Pancreas (tissue), 10 donors: ENCODE measurements around the gene PCED1B. TPM values are rescaled to one million over a fixed set of nuclear protein-coding genes. Genes with fewer than 3 reads are reported as not detected.
A peak's percentile ranks its signal among the peaks of the same experiment; 100 is the strongest.

Experiments used
- ATAC-seq, 4 donors: fragments of 200-7000 bp; cut with Tn5 transposase; one replicate each; pipeline versions ENCODE4 v1.8.0 to v1.9.1; 2020; ENCODE audit warnings: mild to moderate bottlenecking in 4 of 4, moderate library complexity in 4 of 4
- DNase-seq, 6 donors: peaks; one replicate each; pipeline ENCODE4 v3.0.0-alpha.2; 2020
- FAIRE-seq: peaks from 2 replicates; lab custom pipeline; 2012; peaks lifted over from hg19 to GRCh38; lab: Jason Lieb, UNC
- H3K27ac ChIP-seq, 4 donors: fragments of 200-600 bp; sonication (generic); 1 replicate in 3 of 4; 2 replicates in 1 of 4; pipeline versions ENCODE4 v1.5.0 to v1.8.0; 2020
- H3K27me3 ChIP-seq, 4 donors: fragments of 200-600 bp; one replicate each; pipeline ENCODE4 v1.8.0; 2021
- H3K36me3 ChIP-seq, 3 donors: fragments of 200-600 bp; sonication (generic) in 1 of 3; one replicate each; pipeline versions ENCODE4 v1.5.0 to v1.8.0; 2020 to 2021
- H3K4me1 ChIP-seq, 3 donors: fragments of 200-600 bp; one replicate each; pipeline ENCODE4 v1.8.0; 2021
- H3K4me3 ChIP-seq, 4 donors: fragments of 200-600 bp; sonication (generic) in 2 of 4; one replicate each; pipeline versions ENCODE4 v1.5.0 to v1.8.0; 2020 to 2021
- H3K9me3 ChIP-seq, 4 donors: fragments of 200-600 bp; one replicate each; pipeline ENCODE4 v1.8.0; 2021
- CTCF ChIP-seq, 4 donors: fragments of 200-600 bp; sonication (generic) in 3 of 4; IDR thresholded peaks; one replicate each; pipeline versions ENCODE4 v1.5.0 to v1.8.0; 2021; ENCODE audit warnings: antibody characterized with exemption in 4 of 4
- WGBS, 2 donors: extraction: QIAGEN DNeasy Blood & Tissue Kit; methylation state at CpG; one replicate each; pipeline ENCODE4 v1.1.7; 2013; 5-methylcytosine and 5-hydroxymethylcytosine counted together
- intact Hi-C, 3 donors: fragments of 100-400 bp; cut with DNase I; formaldehyde crosslinking; loops; one replicate each; pipeline versions ENCODE4 v1.11.1 to v1.14.2; 2022
- polyA plus RNA-seq, 2 donors: library from polyadenylated mRNA; stranded (reverse); fragments of 200-250 nt; gene quantifications; one replicate each; pipeline ENCODE4 v1.2.3, GENCODE V29; 2013
- total RNA-seq, 6 donors: library from RNA; stranded (reverse); fragmentation: NEBNext Ultra II Directional in 4 of 6; extraction: Animal tissue kit (Norgen Biotek cat#: 25700) in 4 of 6; gene quantifications; one replicate each; pipeline versions ENCODE4 v1.2.1 to v1.2.4, GENCODE V29; 2021 to 2023
- donor health status: healthy with polysubstance abuse.
- donor health status: DM: no; HTN: no; CAD: no; lungs with moderate emphysema.
- donor health status: DM: no; HTN: no; CAD: no.
- donor health status: control.
- donor health status: control.
- donor health status: Bipolar disorder and iron deficiency.
- donor health status: DM: yes; HTN: yes; CAD: no.
- donor health status: DM: no; HTN: no; CAD: no.
- donor health status: DM: no; HTN: no; CAD: no.
- donor health status: DM: yes; HTN: yes; CAD: no.

The PCED1B gene
- total and polyA plus RNA-seq, 8 donors = 0.71 to 6.4 (median 1.7) TPM

- intact Hi-C loops = no loop called here
- DNase-seq (no peak), ATAC-seq (peak in 1 of 4 donors; percentile 25), FAIRE-seq (no peak)
- 73 to 85% methylated on average over 1 of the region's 1 CpG for WGBS, 2 donors
- Histone ChIP-seq H3K4me3 (no peak overlapping the region), H3K27me3 (no peaks in the 10 kb centered on the region), H3K36me3 (no peaks in the 10 kb centered on the region), H3K4me1 (no peaks in the 10 kb centered on the region), H3K27ac (no peak overlapping the region), H3K9me3 (no peaks in the 10 kb centered on the region)
- no peak for TF ChIP-seq CTCF (IDR thresholded peaks at IDR 0.05)
These were observed 158.4 kb downstream of the PCED1B start for GRCh38 chr12:47237751-47238211.

DNA sequence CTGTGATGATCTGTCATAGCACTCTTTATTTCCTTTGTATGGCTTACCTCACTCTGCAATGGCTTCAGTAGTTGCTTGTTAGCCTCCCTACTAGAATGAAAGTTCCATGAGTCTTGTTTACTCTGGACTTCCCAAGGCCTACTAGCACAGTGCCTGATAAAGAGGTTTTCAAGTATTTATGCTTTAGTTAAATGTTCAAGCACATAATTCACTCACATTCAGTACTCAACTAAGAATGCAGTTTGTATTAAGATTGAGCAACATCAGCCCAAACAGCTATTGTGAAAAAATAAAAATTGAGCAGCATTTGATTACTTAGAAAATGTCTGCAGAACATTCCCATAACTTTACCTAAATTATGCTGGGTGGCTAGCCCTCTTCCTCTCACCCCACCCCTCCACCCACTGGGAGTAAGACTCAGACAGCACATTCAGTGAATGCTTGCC, 159.3 kb downstream of the PCED1B start:
- no peak overlapping the region for H3K27ac ChIP-seq
- no peak overlapping the region for H3K4me3 ChIP-seq
- H3K4me1 ChIP-seq = no peaks in the 10 kb centered on the region
- no peaks in the 10 kb centered on the region for H3K9me3 ChIP-seq
- H3K27me3 ChIP-seq = no peaks in the 10 kb centered on the region
- intact Hi-C loops = no loop called here
- ATAC-seq (peak in 3 of 4 donors; percentile 34 to 56 (median 54)), FAIRE-seq (no peak), DNase-seq (no peak)
- no peak for TF ChIP-seq CTCF (IDR thresholded peaks at IDR 0.05)
- H3K36me3 ChIP-seq = no peaks in the 10 kb centered on the region

GRCh38 chr12:47242426-47242825, 163.0 kb downstream of the PCED1B start:
- ATAC-seq = no peak
- TF ChIP-seq CTCF (IDR thresholded peaks at IDR 0.05) = no peak
- no peak overlapping the region for H3K27ac ChIP-seq
- H3K9me3 ChIP-seq = no peaks in the 10 kb centered on the region
- no peaks in the 10 kb centered on the region for H3K36me3 ChIP-seq
- intact Hi-C loops = no loop called here
- WGBS, 2 donors = 89 to 92% methylated on average over 2 of the region's 2 CpGs
- DNase-seq = no peak
- no peaks in the 10 kb centered on the region for H3K27me3 ChIP-seq
- peaks cover under 1 to 5% (median 4%) of the 10 kb centered on the region in 3 donors for H3K4me1 ChIP-seq
- no peak for FAIRE-seq
- H3K4me3 ChIP-seq = no peak overlapping the region

GRCh38 chr12:47244835-47245234, 165.4 kb downstream of the PCED1B start:
- Histone ChIP-seq H3K27me3 (no peaks in the 10 kb centered on the region), H3K9me3 (no peaks in the 10 kb centered on the region), H3K27ac (no peak overlapping the region), H3K4me1 (peaks cover 4 to 7% (median 4%) of the 10 kb centered on the region in 3 donors), H3K36me3 (no peaks in the 10 kb centered on the region), H3K4me3 (no peak overlapping the region)
- ATAC-seq = no peak
- FAIRE-seq = no peak
- intact Hi-C loops = no loop called here
- no peak for DNase-seq
- WGBS, 2 donors = 80 to 83% methylated on average over 2 of the region's 2 CpGs
- TF ChIP-seq CTCF (IDR thresholded peaks at IDR 0.05) = no peak

GRCh38 chr12:47245623-47246022, 166.2 kb downstream of the PCED1B start:
- intact Hi-C loops = no loop called here
- H3K4me3 ChIP-seq = no peak overlapping the region
- no peaks in the 10 kb centered on the region for H3K36me3 ChIP-seq
- H3K4me1 ChIP-seq = peaks cover 4 to 7% (median 4%) of the 10 kb centered on the region in 3 donors
- H3K27me3 ChIP-seq = no peaks in the 10 kb centered on the region
- DNase-seq = no peak
- TF ChIP-seq CTCF (IDR thresholded peaks at IDR 0.05) = no peak
- no peak for FAIRE-seq
- ATAC-seq = no peak
- H3K27ac ChIP-seq = no peak overlapping the region
- 19 to 32% methylated on average over 2 of the region's 2 CpGs for WGBS, 2 donors
- no peaks in the 10 kb centered on the region for H3K9me3 ChIP-seq
